Panc1 (cell line): ENCODE data around the gene OR51D1.

ENCODE experiments used
- POLR2AphosphoS5 ChIP-seq: IDR thresholded peaks from 2 replicates; pipeline ENCODE4 v1.6.1; 2012; ENCODE audit warnings: mild to moderate bottlenecking, low read depth, low read length, moderate library complexity
- TCF7L2 ChIP-seq: IDR thresholded peaks from 2 replicates; pipeline ENCODE4 v1.6.1; 2011; ENCODE audit warnings: mild to moderate bottlenecking, low read depth, low read length, inconsistent platforms
- TF ChIP-seq, protein P1 (sequence below): fragments of 450-650 bp; IDR thresholded peaks from 2 replicates; pipeline ENCODE4 v1.5.1; 2017; ENCODE audit warnings: mild to moderate bottlenecking

DNA sequence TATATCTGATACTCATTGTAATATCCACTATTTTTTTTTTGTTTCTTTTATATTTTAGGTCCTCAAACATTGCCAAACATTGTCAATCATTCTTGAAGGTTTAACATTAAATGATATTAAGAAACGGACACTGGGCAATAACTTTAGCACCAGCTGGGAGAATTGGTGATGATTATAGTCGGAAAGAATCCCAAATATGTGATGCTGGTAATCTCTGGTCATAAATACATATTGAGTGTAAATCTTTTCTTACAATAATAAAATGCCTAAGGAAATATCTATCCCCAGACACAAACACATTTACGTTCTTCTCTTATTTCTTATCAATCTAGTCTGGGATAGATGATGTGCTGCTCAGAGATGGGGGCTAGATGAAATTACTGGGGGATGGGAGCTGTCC is 35.2 kb downstream of the OR51D1 start:
- TF ChIP-seq, protein P1, sequence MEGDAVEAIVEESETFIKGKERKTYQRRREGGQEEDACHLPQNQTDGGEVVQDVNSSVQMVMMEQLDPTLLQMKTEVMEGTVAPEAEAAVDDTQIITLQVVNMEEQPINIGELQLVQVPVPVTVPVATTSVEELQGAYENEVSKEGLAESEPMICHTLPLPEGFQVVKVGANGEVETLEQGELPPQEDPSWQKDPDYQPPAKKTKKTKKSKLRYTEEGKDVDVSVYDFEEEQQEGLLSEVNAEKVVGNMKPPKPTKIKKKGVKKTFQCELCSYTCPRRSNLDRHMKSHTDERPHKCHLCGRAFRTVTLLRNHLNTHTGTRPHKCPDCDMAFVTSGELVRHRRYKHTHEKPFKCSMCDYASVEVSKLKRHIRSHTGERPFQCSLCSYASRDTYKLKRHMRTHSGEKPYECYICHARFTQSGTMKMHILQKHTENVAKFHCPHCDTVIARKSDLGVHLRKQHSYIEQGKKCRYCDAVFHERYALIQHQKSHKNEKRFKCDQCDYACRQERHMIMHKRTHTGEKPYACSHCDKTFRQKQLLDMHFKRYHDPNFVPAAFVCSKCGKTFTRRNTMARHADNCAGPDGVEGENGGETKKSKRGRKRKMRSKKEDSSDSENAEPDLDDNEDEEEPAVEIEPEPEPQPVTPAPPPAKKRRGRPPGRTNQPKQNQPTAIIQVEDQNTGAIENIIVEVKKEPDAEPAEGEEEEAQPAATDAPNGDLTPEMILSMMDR: no peak
- TF ChIP-seq POLR2AphosphoS5 (no peak), TCF7L2 (no peak)
